IMR-90 (cell line): Measurements from ENCODE around the gene UCP2. TPM values are rescaled to one million over a fixed set of nuclear protein-coding genes. Genes with fewer than 3 reads are reported as not detected.

ENCODE experiments used
- ATAC-seq: fragments of 200-7000 bp; cut with Tn5 transposase; 2 replicates; pipeline ENCODE4 v1.9.1; 2020; ENCODE audit warnings: low read depth, mild to moderate bottlenecking, moderate library complexity
- BruUV-seq: library from RNA; stranded (reverse); fragments of 400-500 nt; replicated peaks from 2 replicates; lab custom pipeline; 2021; lab: Mats Ljungman, UMichigan
- CTCF ChIA-PET: fragments of 300-600 bp; formaldehyde crosslinking; extraction: SDS; loops from one replicate; lab custom pipeline; 2021; ENCODE audit warnings: antibody characterized with exemption; lab: Yijun Ruan, JAX
- POLR2A ChIA-PET: fragments of 300-600 bp; sonication (Branson Sonifier 250); formaldehyde crosslinking; loops from one replicate; lab custom pipeline; 2022; ENCODE audit warnings: antibody characterized with exemption; ENCODE audit not compliant: unreplicated experiment; lab: Charles Lee
- DNase-seq: peaks from one replicate; pipeline ENCODE4 v3.0.0; 2013
- H2AFZ ChIP-seq: replicated peaks from 2 replicates; pipeline ENCODE3; 2013; ENCODE audit warnings: low read length, mild to moderate bottlenecking; ENCODE audit not compliant: poor library complexity
- H2AK5ac ChIP-seq: 2 replicates; pipeline ENCODE4 v1.6.1; 2013; ENCODE audit warnings: low read depth, low read length, inconsistent platforms
- H2AK9ac ChIP-seq: replicated peaks from 2 replicates; pipeline ENCODE3; 2013; ENCODE audit warnings: mild to moderate bottlenecking, low read depth, low read length, moderate library complexity; ENCODE audit not compliant: poor library complexity
- H2BK120ac ChIP-seq: 2 replicates; pipeline ENCODE4 v1.6.1; 2013; ENCODE audit warnings: low read depth, low read length, inconsistent platforms
- H2BK15ac ChIP-seq: 3 replicates; pipeline ENCODE4 v1.6.1; 2013; ENCODE audit warnings: low read depth, low read length, inconsistent platforms
- H2BK20ac ChIP-seq: 2 replicates; pipeline ENCODE4 v1.6.1; 2013; ENCODE audit warnings: low read depth, mild to moderate bottlenecking, inconsistent platforms, low read length, moderate library complexity
- H2BK5ac ChIP-seq: 2 replicates; pipeline ENCODE4 v1.6.1; 2013; ENCODE audit warnings: mild to moderate bottlenecking, low read depth, low read length, inconsistent platforms; ENCODE audit not compliant: poor library complexity, severe bottlenecking
- H3K14ac ChIP-seq: replicated peaks from 2 replicates; pipeline ENCODE4 v1.6.1; 2013; ENCODE audit warnings: low read depth, low read length, inconsistent platforms
- H3K18ac ChIP-seq: 2 replicates; pipeline ENCODE4 v1.6.1; 2013; ENCODE audit warnings: low read depth, low read length, control low read depth
- H3K23ac ChIP-seq: 2 replicates; pipeline ENCODE4 v1.6.1; 2013; ENCODE audit warnings: low read depth, low read length, inconsistent platforms
- H3K27ac ChIP-seq: 2 replicates; pipeline ENCODE4 v1.5.1; 2013; ENCODE audit warnings: mild to moderate bottlenecking, control low read depth, low read length; ENCODE audit not compliant: insufficient read depth
- H3K27me3 ChIP-seq: 2 replicates; pipeline ENCODE4 v1.6.1; 2013; ENCODE audit warnings: low read length; ENCODE audit not compliant: control insufficient read depth, insufficient read depth
- H3K36me3 ChIP-seq: 2 replicates; pipeline ENCODE4 v1.6.1; 2013; ENCODE audit warnings: low read length, mixed read lengths; ENCODE audit not compliant: control insufficient read depth, insufficient read depth
- H3K4ac ChIP-seq: 2 replicates; pipeline ENCODE4 v1.6.1; 2013; ENCODE audit warnings: low read depth, low read length, inconsistent platforms
- H3K4me1 ChIP-seq: 2 replicates; pipeline ENCODE4 v1.6.1; 2013; ENCODE audit warnings: low read length, mixed read lengths; ENCODE audit not compliant: control insufficient read depth, insufficient read depth
- H3K4me2 ChIP-seq: 2 replicates; pipeline ENCODE4 v1.6.1; 2013; ENCODE audit warnings: low read depth, mild to moderate bottlenecking, control low read depth, low read length, moderate library complexity
- H3K4me3 ChIP-seq: 2 replicates; pipeline ENCODE4 v1.5.1; 2013; ENCODE audit warnings: low read depth, mild to moderate bottlenecking, control low read depth, low read length, moderate library complexity; ENCODE audit not compliant: insufficient read depth
- H3K56ac ChIP-seq: 2 replicates; pipeline ENCODE4 v1.6.1; 2013; ENCODE audit warnings: low read length, inconsistent platforms; ENCODE audit not compliant: insufficient read depth; ENCODE audit errors: extremely low read depth
- H3K79me1 ChIP-seq, 2 experiments: 2 replicates each; pipeline ENCODE4 v1.6.1; 2013; ENCODE audit warnings: low read length in 2 of 2, inconsistent platforms in 1 of 2, low read depth in 1 of 2
- H3K9ac ChIP-seq: 2 replicates; pipeline ENCODE4 v1.6.1; 2013; ENCODE audit warnings: low read depth, low read length, control low read depth
- H3K9me1 ChIP-seq: 2 replicates; pipeline ENCODE4 v1.6.1; 2013; ENCODE audit warnings: low read length, inconsistent platforms; ENCODE audit not compliant: insufficient read depth
- H3K9me3 ChIP-seq: 2 replicates; pipeline ENCODE4 v1.6.1; 2013; ENCODE audit warnings: low read length; ENCODE audit not compliant: control insufficient read depth, insufficient read depth
- H4K20me1 ChIP-seq: 2 replicates; pipeline ENCODE4 v1.6.1; 2013; ENCODE audit warnings: low read length, inconsistent platforms; ENCODE audit not compliant: insufficient read depth
- H4K5ac ChIP-seq: 2 replicates; pipeline ENCODE4 v1.6.1; 2013; ENCODE audit warnings: mild to moderate bottlenecking, low read depth, low read length, control low read depth
- H4K8ac ChIP-seq, 2 experiments: 2 replicates each; pipeline ENCODE4 v1.6.1; 2013; ENCODE audit warnings: low read depth in 2 of 2, low read length in 2 of 2, control low read depth in 1 of 2, inconsistent platforms in 1 of 2
- H4K91ac ChIP-seq: 2 replicates; pipeline ENCODE4 v1.6.1; 2013; ENCODE audit warnings: low read depth, low read length, inconsistent platforms; ENCODE audit not compliant: insufficient read depth
- CHD1 ChIP-seq: IDR thresholded peaks from 2 replicates; pipeline ENCODE4 v1.6.1; 2012; ENCODE audit warnings: low read depth, low read length, improper control_type of control experiment
- CTCF ChIP-seq: conservative IDR thresholded peaks from 2 replicates; pipeline ENCODE4 v1.5.1; 2012; ENCODE audit warnings: mild to moderate bottlenecking, low read depth, low read length, improper control_type of control experiment
- FOS ChIP-seq: fragments of 150-350 bp; IDR thresholded peaks from 2 replicates; pipeline ENCODE4 v1.6.1; 2016; ENCODE audit warnings: low read depth, low read length
- MAZ ChIP-seq: IDR thresholded peaks from 2 replicates; pipeline ENCODE4 v1.6.1; 2012; ENCODE audit warnings: low read depth, mild to moderate bottlenecking, low read length, improper control_type of control experiment, moderate library complexity, borderline replicate concordance
- MXI1 ChIP-seq: IDR thresholded peaks from 2 replicates; pipeline ENCODE4 v1.6.1; 2012; ENCODE audit warnings: low read depth, mild to moderate bottlenecking, low read length, moderate library complexity, borderline replicate concordance
- NFE2L2 ChIP-seq: fragments of 150-350 bp; IDR thresholded peaks from 2 replicates; pipeline ENCODE4 v1.6.1; 2016; ENCODE audit warnings: low read depth, mild to moderate bottlenecking, low read length
- POLR2A ChIP-seq: IDR thresholded peaks from 2 replicates; pipeline ENCODE4 v1.6.1; 2012; ENCODE audit warnings: mild to moderate bottlenecking, low read depth, low read length
- RCOR1 ChIP-seq: IDR thresholded peaks from 2 replicates; pipeline ENCODE4 v1.6.1; 2012; ENCODE audit warnings: mild to moderate bottlenecking, low read length, improper control_type of control experiment; ENCODE audit not compliant: insufficient replicate concordance
- USF2 ChIP-seq: fragments of 150-350 bp; IDR thresholded peaks from 2 replicates; pipeline ENCODE4 v1.6.1; 2017; ENCODE audit warnings: mild to moderate bottlenecking, antibody characterized with exemption, low read length, low read depth
- WGBS, 2 experiments: methylation state at CpG; one replicate each; pipeline versions ENCODE4 v1.1.5 to v1.1.7; 2013; ENCODE audit warnings: missing lambda C conversion rate in 2 of 2; ENCODE audit not compliant: insufficient read length in 1 of 2; ENCODE audit errors: extremely low coverage in 2 of 2; 5-methylcytosine and 5-hydroxymethylcytosine counted together
- dilution Hi-C: fragments of 300-500 bp; cut with HindIII; formaldehyde crosslinking; loops from one replicate; pipeline ENCODE4 v1.14.3; 2018; ENCODE audit warnings: low sequenced_read_pairs; ENCODE audit not compliant: unreplicated experiment
- in situ Hi-C: fragments of 300-500 bp; cut with MboI; formaldehyde crosslinking; loops from 3 replicates; pipeline ENCODE4 v1.14.3; 2019; ENCODE audit warnings: low sequenced_read_pairs, inconsistent platforms, mixed read lengths
- intact Hi-C: fragments of 100-400 bp; cut with micrococcal nuclease; formaldehyde crosslinking; loops from 2 replicates; pipeline ENCODE4 v1.10.0; 2022
- polyA plus RNA-seq, 3 experiments: library from polyadenylated mRNA; depleted of rRNA; stranded (reverse); fragments of >200 nt; gene quantifications; 2 replicates each; pipeline ENCODE4 v1.2.3, GENCODE V29; 2012; ENCODE audit warnings: low replicate concordance in 1 of 3
- total RNA-seq: library from RNA; depleted of rRNA; stranded (reverse); fragments of >200 nt; gene quantifications from 2 replicates; pipeline ENCODE4 v1.2.3, GENCODE V29; 2012
- TF ChIP-seq, protein P1 (sequence below): fragments of 150-350 bp; IDR thresholded peaks from 2 replicates; pipeline ENCODE4 v1.6.1; 2016; ENCODE audit warnings: low read depth, mild to moderate bottlenecking, low read length, moderate library complexity, borderline replicate concordance

Gene UCP2
- total and polyA plus RNA-seq, 2 of the 4 experiments (the other 2 are of a cell fraction), result 2.0 to 11.9 TPM

DNA sequence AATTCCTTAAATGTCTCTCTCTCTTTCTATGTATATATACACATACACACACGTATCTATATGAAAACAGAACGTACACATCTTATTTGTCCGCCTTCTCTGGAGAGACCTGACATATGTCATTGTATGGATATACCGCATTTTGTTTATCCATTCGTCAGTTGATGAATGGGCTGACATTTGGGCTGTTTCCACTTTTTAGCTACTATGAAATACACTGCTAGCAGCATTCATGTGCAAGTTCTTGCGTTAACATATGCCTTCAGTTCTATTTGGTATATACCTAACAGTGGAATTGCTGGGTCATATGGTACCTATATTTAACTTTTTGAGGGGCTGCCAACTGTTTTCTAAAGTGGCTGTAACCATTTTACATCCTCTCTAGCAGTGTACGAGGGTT is 49.9 kb downstream of the UCP2 start:
- no peak overlapping the region for H3K18ac ChIP-seq
- H4K5ac ChIP-seq, result no peak overlapping the region
- H2BK120ac ChIP-seq, result no peak overlapping the region
- no peaks in the 10 kb centered on the region for H3K9me3 ChIP-seq
- H4K91ac ChIP-seq, result no peak overlapping the region
- BruUV-seq, result no TSS peak
- no CpG with 5 or more reads among the region's 7 CpGs for WGBS, 2 experiments
- DNase-seq (no peak), ATAC-seq (no peak)
- no peaks in the 10 kb centered on the region for H4K20me1 ChIP-seq
- no peak overlapping the region for H2BK15ac ChIP-seq
- H3K4me3 ChIP-seq, result no peak overlapping the region
- H3K9ac ChIP-seq, result no peak overlapping the region
- dilution Hi-C loops, result no loop called here
- H2AFZ ChIP-seq, result no peak overlapping the region
- H2BK20ac ChIP-seq, result no peak overlapping the region
- no peak for TF ChIP-seq CHD1
- TF ChIP-seq NFE2L2, result no peak
- TF ChIP-seq MXI1, result no peak
- no peak for TF ChIP-seq RCOR1
- TF ChIP-seq, protein P1, sequence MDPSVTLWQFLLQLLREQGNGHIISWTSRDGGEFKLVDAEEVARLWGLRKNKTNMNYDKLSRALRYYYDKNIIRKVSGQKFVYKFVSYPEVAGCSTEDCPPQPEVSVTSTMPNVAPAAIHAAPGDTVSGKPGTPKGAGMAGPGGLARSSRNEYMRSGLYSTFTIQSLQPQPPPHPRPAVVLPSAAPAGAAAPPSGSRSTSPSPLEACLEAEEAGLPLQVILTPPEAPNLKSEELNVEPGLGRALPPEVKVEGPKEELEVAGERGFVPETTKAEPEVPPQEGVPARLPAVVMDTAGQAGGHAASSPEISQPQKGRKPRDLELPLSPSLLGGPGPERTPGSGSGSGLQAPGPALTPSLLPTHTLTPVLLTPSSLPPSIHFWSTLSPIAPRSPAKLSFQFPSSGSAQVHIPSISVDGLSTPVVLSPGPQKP, result no peak
- TF ChIP-seq USF2, result no peak
- TF ChIP-seq POLR2A, result no peak
- TF ChIP-seq FOS, result no peak
- TF ChIP-seq CTCF, result no peak
- TF ChIP-seq MAZ, result no peak
- no peak overlapping the region for H3K23ac ChIP-seq
- H3K4me1 ChIP-seq, result no peaks in the 10 kb centered on the region
- H3K79me1 ChIP-seq, result no peaks in the 10 kb centered on the region
- CTCF ChIA-PET, result no interaction called here
- no peak overlapping the region for H3K4me2 ChIP-seq
- H3K36me3 ChIP-seq, result peaks cover 9% of the 10 kb centered on the region
- in situ Hi-C loops, result loop anchor here (10.0 kb wide), 1 partner anchor 308 kb away; no protein-coding TSS in a partner anchor
- no peak overlapping the region for H3K27ac ChIP-seq
- no peak overlapping the region for H3K4ac ChIP-seq
- H2BK5ac ChIP-seq, result no peak overlapping the region
- POLR2A ChIA-PET, result no interaction called here
- intact Hi-C loops, result loop anchor here (5.0 kb wide), 1 partner anchor 530 kb away; no protein-coding TSS in a partner anchor
- no peak overlapping the region for H2AK9ac ChIP-seq
- no peak overlapping the region for H3K14ac ChIP-seq
- no peak overlapping the region for H3K56ac ChIP-seq
- no peak overlapping the region for H4K8ac ChIP-seq
- no peak overlapping the region for H2AK5ac ChIP-seq
- no peaks in the 10 kb centered on the region for H3K27me3 ChIP-seq
- H3K9me1 ChIP-seq, result no peaks in the 10 kb centered on the region
